Endodermal cell (in vitro differentiated cells): Measurements from ENCODE around the gene GTPBP6. TPM values are rescaled to one million over a fixed set of nuclear protein-coding genes. Genes with fewer than 3 reads are reported as not detected.
A peak's percentile ranks its signal among the peaks of the same experiment; 100 is the strongest.

ENCODE experiments used
- DNase-seq: peaks from one replicate; pipeline ENCODE4 v3.0.0-alpha.2; 2017
- H3K27ac ChIP-seq: 2 replicates; pipeline ENCODE4 v1.5.1; 2013; ENCODE audit warnings: mild to moderate bottlenecking, low read depth, low read length, moderate library complexity
- H3K27me3 ChIP-seq: 2 replicates; pipeline ENCODE4 v1.6.1; 2013; ENCODE audit warnings: mild to moderate bottlenecking, low read length, moderate library complexity; ENCODE audit not compliant: insufficient read depth, control insufficient read depth, poor library complexity, severe bottlenecking
- H3K36me3 ChIP-seq: 2 replicates; pipeline ENCODE4 v1.7.0; 2013; ENCODE audit warnings: mild to moderate bottlenecking, low read length, moderate library complexity; ENCODE audit not compliant: control insufficient read depth, insufficient read depth
- H3K4me1 ChIP-seq: one replicate; pipeline ENCODE4 v1.7.0; 2013; ENCODE audit warnings: low read length; ENCODE audit not compliant: control insufficient read depth, insufficient read depth
- H3K4me3 ChIP-seq: 2 replicates; pipeline ENCODE4 v1.5.1; 2013; ENCODE audit warnings: mild to moderate bottlenecking, low read length, moderate library complexity
- H3K9ac ChIP-seq: 2 replicates; pipeline ENCODE4 v1.6.1; 2013; ENCODE audit warnings: mild to moderate bottlenecking, low read length, moderate library complexity; ENCODE audit not compliant: poor library complexity, severe bottlenecking; ENCODE audit errors: extremely low read depth
- H3K9me3 ChIP-seq: 2 replicates; pipeline ENCODE4 v1.6.1; 2013; ENCODE audit warnings: mild to moderate bottlenecking, low read length, moderate library complexity; ENCODE audit not compliant: control insufficient read depth
- H3K27ac Mint-ChIP-seq: 2 replicates; pipeline ENCODE4 v1.8.0; 2020; ENCODE audit warnings: mixed read lengths
- H3K27me3 Mint-ChIP-seq: 2 replicates; pipeline ENCODE4 v1.8.0; 2021; ENCODE audit warnings: mild to moderate bottlenecking, mixed read lengths; ENCODE audit not compliant: insufficient read depth
- H3K36me3 Mint-ChIP-seq: 2 replicates; pipeline ENCODE4 v1.8.0; 2020; ENCODE audit warnings: low read depth, mixed read lengths
- H3K4me1 Mint-ChIP-seq: 2 replicates; pipeline ENCODE4 v1.8.0; 2020; ENCODE audit warnings: mixed read lengths
- H3K4me3 Mint-ChIP-seq: 2 replicates; pipeline ENCODE4 v1.8.0; 2020; ENCODE audit warnings: mild to moderate bottlenecking, moderate library complexity, mixed read lengths
- H3K9me3 Mint-ChIP-seq: 2 replicates; pipeline ENCODE4 v1.8.0; 2020; ENCODE audit warnings: mild to moderate bottlenecking, mixed read lengths
- WGBS, 2 experiments: methylation state at CpG; one replicate each; pipeline versions ENCODE4 v1.1.5 to v1.1.7; 2013; ENCODE audit warnings: missing lambda C conversion rate in 2 of 2, mixed read lengths in 1 of 2; ENCODE audit not compliant: insufficient coverage in 1 of 2, insufficient read length in 1 of 2; 5-methylcytosine and 5-hydroxymethylcytosine counted together
- long read RNA-seq, 4 experiments: library from polyadenylated mRNA in 2 of 4; library from RNA in 1 of 4; library from capped mRNA in 1 of 4; stranded (forward) in 3 of 4; unstranded in 1 of 4; transcript quantifications; one replicate each; pipeline ENCODE4 v2.0.0, GENCODE V29; 2020 to 2021; ENCODE audit warnings: inconsistent platforms in 1 of 4
- polyA plus RNA-seq, 2 experiments: library from polyadenylated mRNA; stranded (reverse); fragments of 50-300 nt; gene quantifications; one replicate each; pipeline ENCODE4 v1.2.3, GENCODE V29; 2013
- total RNA-seq, 2 donors: library from RNA; stranded (reverse); fragmentation: NEBNext Ultra II Directional in 1 of 2; extraction: Animal tissue kit (Norgen Biotek cat#: 25700) in 1 of 2; gene quantifications; 2 replicates in 1 of 2; 3 replicates in 1 of 2; pipeline ENCODE4 v1.2.1, GENCODE V29; 2021
- TF ChIP-seq, protein P1 (sequence below): fragments of 200-600 bp; sonication (generic); conservative IDR thresholded peaks from 2 replicates; pipeline ENCODE4 v1.5.0; 2021; ENCODE audit warnings: antibody characterized with exemption, mild to moderate bottlenecking

GTPBP6 gene, protein sequence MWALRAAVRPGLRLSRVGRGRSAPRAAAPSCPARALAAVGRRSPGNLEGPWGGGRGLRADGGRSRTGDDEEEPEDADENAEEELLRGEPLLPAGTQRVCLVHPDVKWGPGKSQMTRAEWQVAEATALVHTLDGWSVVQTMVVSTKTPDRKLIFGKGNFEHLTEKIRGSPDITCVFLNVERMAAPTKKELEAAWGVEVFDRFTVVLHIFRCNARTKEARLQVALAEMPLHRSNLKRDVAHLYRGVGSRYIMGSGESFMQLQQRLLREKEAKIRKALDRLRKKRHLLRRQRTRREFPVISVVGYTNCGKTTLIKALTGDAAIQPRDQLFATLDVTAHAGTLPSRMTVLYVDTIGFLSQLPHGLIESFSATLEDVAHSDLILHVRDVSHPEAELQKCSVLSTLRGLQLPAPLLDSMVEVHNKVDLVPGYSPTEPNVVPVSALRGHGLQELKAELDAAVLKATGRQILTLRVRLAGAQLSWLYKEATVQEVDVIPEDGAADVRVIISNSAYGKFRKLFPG
- 10 to 100 TPM; 58.8 to 61.0 TPM for total RNA-seq
- 48.2 TPM for polyA plus RNA-seq (2013, experiment 1 of 2)
- polyA plus RNA-seq (2013, experiment 2 of 2) = 45.2 TPM
- long read RNA-seq, experiment 1, transcript GTPBP6-201 (10 exons, 1,907 nt) = major isoform, 20 of 35 reads
- long read RNA-seq, experiment 1, partial matches to known transcripts = 9 of 35 reads
- long read RNA-seq, experiment 1, other reads (novel, unspliced or antisense) = 6 of 35 reads
- long read RNA-seq, experiment 2, transcript GTPBP6-201 (10 exons, 1,907 nt) = major isoform, 76 of 104 reads
- long read RNA-seq, experiment 2, partial matches to known transcripts = 9 of 104 reads
- long read RNA-seq, experiment 2, other reads (novel, unspliced or antisense) = 18 of 104 reads
- long read RNA-seq, experiment 3, transcript GTPBP6-201 (10 exons, 1,907 nt) = major isoform, 8 of 13 reads
- long read RNA-seq, experiment 3, partial matches to known transcripts = 0 of 13 reads
- long read RNA-seq, experiment 3, other reads (novel, unspliced or antisense) = 3 of 13 reads
- long read RNA-seq, experiment 4, partial matches to known transcripts = 3 of 7 reads
- long read RNA-seq, experiment 4, other reads (novel, unspliced or antisense) = 4 of 7 reads

DNA sequence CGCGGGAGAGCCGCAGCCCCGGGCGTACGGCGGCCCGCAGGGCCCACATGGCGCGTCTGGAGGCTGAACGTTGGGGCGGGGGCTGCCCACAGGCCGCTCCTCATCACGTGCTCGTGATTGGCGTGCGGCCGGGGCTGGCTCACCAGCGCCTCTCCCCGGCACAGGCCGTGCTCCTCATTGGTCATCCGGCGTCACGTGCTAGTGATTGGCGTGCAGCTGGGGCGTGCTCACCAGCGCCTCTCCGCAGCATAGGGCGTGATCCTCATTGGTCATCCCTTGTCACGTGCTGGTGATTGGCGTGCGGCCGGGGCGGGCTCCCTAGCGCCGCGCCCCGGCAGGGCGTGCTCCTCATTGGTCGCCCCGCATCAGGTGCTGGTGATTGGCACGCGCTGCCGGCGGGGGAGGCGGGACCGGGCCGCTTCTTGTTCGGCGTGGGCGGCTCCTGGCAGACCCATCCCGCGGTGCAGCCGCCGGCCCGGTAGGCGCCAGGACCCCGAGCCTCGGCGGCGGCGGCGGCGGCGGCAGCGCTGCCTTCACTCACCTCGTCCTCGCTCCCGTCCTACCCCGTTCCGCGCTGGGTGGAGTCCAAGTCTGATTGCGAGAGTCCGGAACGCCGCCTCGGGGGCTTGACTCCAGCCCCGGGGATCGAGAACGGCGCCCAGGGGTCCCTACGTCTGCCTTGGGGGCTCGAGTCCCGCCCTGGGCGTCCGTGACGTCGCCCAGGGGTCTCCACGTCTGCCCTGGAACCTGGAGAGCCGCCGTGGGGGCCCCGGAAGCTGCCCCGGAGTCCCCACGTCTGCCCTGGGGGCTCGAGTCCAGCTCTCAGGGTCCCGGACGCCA lies at the start of gene GTPBP6:
TSS of gene GTPBP6 (minus strand) at position 58 of the 840 bp plus-strand sequence. CDS start at position 49, 9 bp downstream.
- Histone ChIP-seq H3K4me3 (peak within 1 kb of the TSS; percentile 83), H3K36me3 (peaks cover 17% of the 10 kb centered on the region), H3K27me3 (no peaks in the 10 kb centered on the region), H3K9me3 (no peaks in the 10 kb centered on the region), H3K4me1 (no peaks in the 10 kb centered on the region), H3K27ac (peak within 1 kb of the TSS; percentile 92), H3K9ac (peak within 1 kb of the TSS; percentile 95)
- 0% methylated on average over 47 to 97 of the region's 97 CpGs for WGBS, 2 experiments
- H3K4me3 Mint-ChIP-seq = peak within 1 kb of the TSS; percentile 83
- TF ChIP-seq, protein P1, sequence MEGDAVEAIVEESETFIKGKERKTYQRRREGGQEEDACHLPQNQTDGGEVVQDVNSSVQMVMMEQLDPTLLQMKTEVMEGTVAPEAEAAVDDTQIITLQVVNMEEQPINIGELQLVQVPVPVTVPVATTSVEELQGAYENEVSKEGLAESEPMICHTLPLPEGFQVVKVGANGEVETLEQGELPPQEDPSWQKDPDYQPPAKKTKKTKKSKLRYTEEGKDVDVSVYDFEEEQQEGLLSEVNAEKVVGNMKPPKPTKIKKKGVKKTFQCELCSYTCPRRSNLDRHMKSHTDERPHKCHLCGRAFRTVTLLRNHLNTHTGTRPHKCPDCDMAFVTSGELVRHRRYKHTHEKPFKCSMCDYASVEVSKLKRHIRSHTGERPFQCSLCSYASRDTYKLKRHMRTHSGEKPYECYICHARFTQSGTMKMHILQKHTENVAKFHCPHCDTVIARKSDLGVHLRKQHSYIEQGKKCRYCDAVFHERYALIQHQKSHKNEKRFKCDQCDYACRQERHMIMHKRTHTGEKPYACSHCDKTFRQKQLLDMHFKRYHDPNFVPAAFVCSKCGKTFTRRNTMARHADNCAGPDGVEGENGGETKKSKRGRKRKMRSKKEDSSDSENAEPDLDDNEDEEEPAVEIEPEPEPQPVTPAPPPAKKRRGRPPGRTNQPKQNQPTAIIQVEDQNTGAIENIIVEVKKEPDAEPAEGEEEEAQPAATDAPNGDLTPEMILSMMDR = peak; percentile 18
- H3K9me3 Mint-ChIP-seq = peaks cover 2% of the 10 kb centered on the region
- H3K27me3 Mint-ChIP-seq = no peaks in the 10 kb centered on the region
- peaks cover 5% of the 10 kb centered on the region for H3K4me1 Mint-ChIP-seq
- H3K36me3 Mint-ChIP-seq = peaks cover 3% of the 10 kb centered on the region
- DNase-seq = peak; percentile 100
- peak within 1 kb of the TSS; percentile 98 for H3K27ac Mint-ChIP-seq

DNA sequence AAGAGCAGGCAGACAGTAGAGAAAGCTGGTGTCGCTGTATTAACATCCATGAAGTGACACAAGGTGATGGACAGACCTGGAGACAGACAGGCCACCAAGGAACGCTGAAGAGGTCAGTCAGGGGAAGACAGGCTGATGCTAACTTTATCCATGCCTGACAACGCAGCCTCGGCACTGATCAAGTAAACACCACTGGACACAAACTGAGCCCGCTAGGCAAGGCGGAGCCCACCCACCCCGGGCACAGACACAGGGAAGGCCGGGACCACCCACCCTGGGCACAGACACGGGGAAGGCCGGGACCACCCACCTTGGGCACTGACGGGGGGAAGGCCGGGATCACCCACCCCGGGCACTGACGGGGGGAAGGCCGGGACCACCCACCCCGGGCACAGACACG lies 49.3 kb upstream of the GTPBP6 start:
- Mint-ChIP-seq H3K27ac (peak overlapping the region; percentile 20), H3K36me3 (peaks cover 15% of the 10 kb centered on the region), H3K4me3 (no peak overlapping the region), H3K27me3 (peaks cover 10% of the 10 kb centered on the region), H3K4me1 (peaks cover 13% of the 10 kb centered on the region), H3K9me3 (no peaks in the 10 kb centered on the region)
- Histone ChIP-seq H3K27ac (no peak overlapping the region), H3K9me3 (no peaks in the 10 kb centered on the region), H3K4me3 (no peak overlapping the region), H3K36me3 (peaks cover 4% of the 10 kb centered on the region), H3K4me1 (peaks cover 2% of the 10 kb centered on the region), H3K9ac (no peak overlapping the region), H3K27me3 (peaks cover 10% of the 10 kb centered on the region)
- TF ChIP-seq, protein P1 = no peak
- 96 to 100% methylated on average over 7 to 17 of the region's 17 CpGs for WGBS, 2 experiments
- no peak for DNase-seq
